ENCODE measurements around the gene CFAP90. TPM values are rescaled to one million over a fixed set of nuclear protein-coding genes. Genes with fewer than 3 reads are reported as not detected.

Gene CFAP90
- total RNA-seq, 4 donors from 2014 or later: 0.88 to 1.7 TPM; not detected in 2

DNA sequence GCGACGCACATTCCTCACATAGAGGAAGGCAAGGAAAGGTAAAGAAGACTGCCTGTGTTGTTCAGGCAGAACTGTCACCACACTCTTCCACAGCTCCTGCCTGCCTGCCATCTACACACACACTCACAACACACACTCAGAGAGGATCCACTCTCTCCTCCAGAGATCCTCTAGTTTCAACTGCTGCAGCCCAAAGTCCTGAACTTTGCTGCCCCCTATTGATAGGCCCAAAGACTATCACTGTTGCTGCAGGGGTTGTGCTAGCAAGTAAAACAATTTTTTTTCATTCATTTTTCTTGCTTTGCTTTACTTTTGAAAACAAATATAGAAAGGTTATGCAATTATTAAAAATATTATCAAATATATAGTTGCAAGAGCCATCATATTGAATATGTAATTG lies 5.9 kb upstream of the CFAP90 start:
- no peak for DNase-seq
- no peak for TF ChIP-seq POLR2A (IDR thresholded peaks at IDR 0.05)
- TF ChIP-seq, protein P1, sequence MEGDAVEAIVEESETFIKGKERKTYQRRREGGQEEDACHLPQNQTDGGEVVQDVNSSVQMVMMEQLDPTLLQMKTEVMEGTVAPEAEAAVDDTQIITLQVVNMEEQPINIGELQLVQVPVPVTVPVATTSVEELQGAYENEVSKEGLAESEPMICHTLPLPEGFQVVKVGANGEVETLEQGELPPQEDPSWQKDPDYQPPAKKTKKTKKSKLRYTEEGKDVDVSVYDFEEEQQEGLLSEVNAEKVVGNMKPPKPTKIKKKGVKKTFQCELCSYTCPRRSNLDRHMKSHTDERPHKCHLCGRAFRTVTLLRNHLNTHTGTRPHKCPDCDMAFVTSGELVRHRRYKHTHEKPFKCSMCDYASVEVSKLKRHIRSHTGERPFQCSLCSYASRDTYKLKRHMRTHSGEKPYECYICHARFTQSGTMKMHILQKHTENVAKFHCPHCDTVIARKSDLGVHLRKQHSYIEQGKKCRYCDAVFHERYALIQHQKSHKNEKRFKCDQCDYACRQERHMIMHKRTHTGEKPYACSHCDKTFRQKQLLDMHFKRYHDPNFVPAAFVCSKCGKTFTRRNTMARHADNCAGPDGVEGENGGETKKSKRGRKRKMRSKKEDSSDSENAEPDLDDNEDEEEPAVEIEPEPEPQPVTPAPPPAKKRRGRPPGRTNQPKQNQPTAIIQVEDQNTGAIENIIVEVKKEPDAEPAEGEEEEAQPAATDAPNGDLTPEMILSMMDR (IDR thresholded peaks at IDR 0.05): peak; percentile 28 to 56 (median 40)
- intact Hi-C loops (cut with DNase I; ENCODE audit: low total_unique reads): no loop called here

GRCh38 chr5:7855611-7856010 lies 4.7 kb upstream of the CFAP90 start:
- TF ChIP-seq POLR2A (IDR thresholded peaks at IDR 0.05): no peak
- TF ChIP-seq, protein P1 (IDR thresholded peaks at IDR 0.05): no peak
- no peaks in the 10 kb centered on the region for H3K36me3 ChIP-seq
- H3K27me3 ChIP-seq: no peaks in the 10 kb centered on the region
- no peak for DNase-seq
- intact Hi-C loops (cut with DNase I; ENCODE audit: low total_unique reads): no loop called here
- H3K4me3 ChIP-seq: no peak overlapping the region
- H3K27ac ChIP-seq: no peak overlapping the region
- H3K4me1 ChIP-seq: peaks cover 0 to 7% of the 10 kb centered on the region in 2 donors
- no peaks in the 10 kb centered on the region for H3K9me3 ChIP-seq

More for the DNA sequence above, 5.9 kb upstream of the CFAP90 start:
- Histone ChIP-seq H3K4me3 (no peak overlapping the region), H3K27me3 (no peaks in the 10 kb centered on the region), H3K27ac (no peak overlapping the region), H3K9me3 (no peaks in the 10 kb centered on the region), H3K4me1 (peaks cover 0 to 7% of the 10 kb centered on the region in 2 donors), H3K36me3 (no peaks in the 10 kb centered on the region)

GRCh38 chr5:7852988-7853387 lies 2.1 kb upstream of the CFAP90 start:
- Histone ChIP-seq H3K4me1 (peaks cover 0 to 7% of the 10 kb centered on the region in 2 donors), H3K9me3 (no peaks in the 10 kb centered on the region), H3K27ac (no peak overlapping the region), H3K4me3 (no peak overlapping the region), H3K27me3 (no peaks in the 10 kb centered on the region), H3K36me3 (no peaks in the 10 kb centered on the region)
- TF ChIP-seq, protein P1 (IDR thresholded peaks at IDR 0.05): no peak
- TF ChIP-seq POLR2A (IDR thresholded peaks at IDR 0.05): no peak
- no peak for DNase-seq
- intact Hi-C loops (cut with DNase I; ENCODE audit: low total_unique reads): no loop called here

GRCh38 chr5:7852542-7852941 lies 1.6 kb upstream of the CFAP90 start:
- no peaks in the 10 kb centered on the region for H3K27me3 ChIP-seq
- DNase-seq: no peak
- H3K4me1 ChIP-seq: peaks cover 0 to 7% of the 10 kb centered on the region in 2 donors
- H3K9me3 ChIP-seq: no peaks in the 10 kb centered on the region
- H3K4me3 ChIP-seq: no peak overlapping the region
- peak overlapping the region; percentile 14 to 26 for H3K27ac ChIP-seq
- no peaks in the 10 kb centered on the region for H3K36me3 ChIP-seq
- TF ChIP-seq, protein P1 (IDR thresholded peaks at IDR 0.05): no peak
- intact Hi-C loops (cut with DNase I; ENCODE audit: low total_unique reads): no loop called here

GRCh38 chr5:7851617-7852289 lies 820 bp upstream of the CFAP90 start:
- no peak for TF ChIP-seq POLR2A (IDR thresholded peaks at IDR 0.05)
- TF ChIP-seq, protein P1 (IDR thresholded peaks at IDR 0.05): no peak
- no peaks in the 10 kb centered on the region for H3K36me3 ChIP-seq
- DNase-seq: no peak
- peak overlapping the region; percentile 14 to 26 for H3K27ac ChIP-seq
- H3K27me3 ChIP-seq: no peaks in the 10 kb centered on the region
- no peak overlapping the region for H3K4me3 ChIP-seq
- no peaks in the 10 kb centered on the region for H3K9me3 ChIP-seq
- intact Hi-C loops (cut with DNase I; ENCODE audit: low total_unique reads): no loop called here
- H3K4me1 ChIP-seq: peaks cover 0 to 7% of the 10 kb centered on the region in 2 donors

All from uterus (tissue), 4 donors.